Effector memory CD4-positive, alpha-beta T cell (primary cell): Measurements from ENCODE around the gene KPNA6.
"Not testable (repeated sequence)": the region's sequence is repeated elsewhere in the genome, so short reads cannot be mapped to it uniquely, and the experiment has no call there.

Experiments
- DNase-seq, 3 donors: peaks; one replicate each; pipeline ENCODE4 v3.0.0-alpha.2; 2020
- H3K27ac ChIP-seq: 2 replicates; pipeline ENCODE4 v1.7.0; 2013; ENCODE audit warnings: mild to moderate bottlenecking, low read length, moderate library complexity; ENCODE audit not compliant: insufficient read depth, poor library complexity, severe bottlenecking
- H3K27me3 ChIP-seq: replicated peaks from 2 replicates; pipeline ENCODE4 v1.7.0; 2013; ENCODE audit warnings: mild to moderate bottlenecking, low read length; ENCODE audit not compliant: insufficient read depth, control insufficient read depth, poor library complexity, severe bottlenecking
- H3K36me3 ChIP-seq: 2 replicates; pipeline ENCODE4 v1.7.0; 2013; ENCODE audit warnings: mild to moderate bottlenecking, low read length, moderate library complexity; ENCODE audit not compliant: control insufficient read depth, insufficient read depth
- H3K4me1 ChIP-seq: 2 replicates; pipeline ENCODE4 v1.7.0; 2013; ENCODE audit warnings: low read length, mild to moderate bottlenecking; ENCODE audit not compliant: control insufficient read depth, insufficient read depth, poor library complexity, severe bottlenecking
- H3K4me3 ChIP-seq: 2 replicates; pipeline ENCODE4 v1.7.0; 2013; ENCODE audit warnings: low read length, low read depth, mild to moderate bottlenecking; ENCODE audit not compliant: insufficient read depth, poor library complexity, severe bottlenecking
- H3K9me3 ChIP-seq: 2 replicates; pipeline ENCODE4 v1.7.0; 2013; ENCODE audit warnings: mild to moderate bottlenecking, low read length, moderate library complexity; ENCODE audit not compliant: control insufficient read depth

The KPNA6 gene

DNA sequence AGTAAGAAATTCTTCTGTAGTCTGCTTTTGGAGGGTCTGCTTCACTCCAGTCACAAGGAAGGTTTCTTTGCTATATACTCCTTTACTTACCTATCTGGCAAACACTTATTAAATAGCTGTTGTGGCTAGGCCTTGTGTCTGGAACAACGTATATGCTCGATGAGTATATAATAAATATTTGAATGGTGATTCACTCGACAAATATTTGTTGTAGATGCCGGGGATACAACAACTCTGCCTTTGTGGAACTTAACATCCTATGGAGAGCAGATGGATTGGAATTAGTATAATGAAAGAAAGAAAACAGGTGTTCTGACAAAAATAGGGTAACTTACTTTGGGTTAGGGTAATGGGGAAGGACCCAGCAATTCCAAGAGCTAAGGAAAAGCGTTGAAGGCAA lies 31.1 kb downstream of the KPNA6 start:
- H3K27ac ChIP-seq: no peak overlapping the region
- no peak for DNase-seq
- H3K4me3 ChIP-seq: no peak overlapping the region
- no peaks in the 10 kb centered on the region for H3K4me1 ChIP-seq
- no peaks in the 10 kb centered on the region for H3K9me3 ChIP-seq
- no peaks in the 10 kb centered on the region for H3K27me3 ChIP-seq
- H3K36me3 ChIP-seq: no peaks in the 10 kb centered on the region

DNA sequence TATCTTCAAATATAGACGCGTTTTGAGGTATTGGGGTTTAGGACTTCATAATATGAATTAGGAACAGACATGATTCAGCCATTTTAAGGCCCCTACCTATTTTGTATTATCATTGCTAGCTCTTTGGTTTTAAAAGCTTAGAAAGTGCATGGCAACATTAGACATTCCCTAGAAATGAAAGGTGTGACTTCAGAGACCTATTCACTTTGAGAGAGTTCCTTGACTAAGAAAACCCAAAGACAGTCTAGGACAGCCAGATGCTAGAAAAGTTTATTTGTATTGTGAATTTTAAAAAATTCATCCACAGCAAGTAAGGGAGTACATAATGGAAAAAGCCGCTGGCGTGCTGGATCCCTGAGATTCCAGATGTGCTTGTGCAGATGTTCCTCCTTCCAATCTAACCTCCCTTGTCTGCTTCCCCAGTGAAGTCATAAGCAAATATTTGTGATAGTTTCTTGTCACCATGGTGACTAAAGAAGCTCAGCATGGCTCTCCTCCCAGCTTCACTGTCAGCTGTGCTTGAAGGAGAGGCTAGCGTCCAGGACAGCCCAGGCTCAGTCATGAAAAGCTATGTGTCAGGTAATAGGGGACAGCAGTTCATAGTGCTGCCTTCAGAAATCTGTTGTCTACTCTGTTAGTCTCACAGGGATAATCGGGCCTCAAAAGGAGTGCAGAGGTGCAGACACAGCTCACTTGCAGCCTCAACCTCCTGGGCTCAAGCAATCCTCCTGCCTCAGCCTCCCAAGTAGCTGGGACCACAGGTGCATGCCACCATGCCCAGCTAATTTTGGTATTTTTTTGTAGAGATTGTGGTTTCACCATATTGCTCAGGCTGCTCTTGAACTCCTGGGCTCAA lies 34.8 kb downstream of the KPNA6 start:
- H3K4me1 ChIP-seq: no peaks in the 10 kb centered on the region
- H3K27ac ChIP-seq: no peak overlapping the region
- DNase-seq: no peak
- no peaks in the 10 kb centered on the region for H3K9me3 ChIP-seq
- no peaks in the 10 kb centered on the region for H3K36me3 ChIP-seq
- H3K4me3 ChIP-seq: no peak overlapping the region
- H3K27me3 ChIP-seq: no peaks in the 10 kb centered on the region

DNA sequence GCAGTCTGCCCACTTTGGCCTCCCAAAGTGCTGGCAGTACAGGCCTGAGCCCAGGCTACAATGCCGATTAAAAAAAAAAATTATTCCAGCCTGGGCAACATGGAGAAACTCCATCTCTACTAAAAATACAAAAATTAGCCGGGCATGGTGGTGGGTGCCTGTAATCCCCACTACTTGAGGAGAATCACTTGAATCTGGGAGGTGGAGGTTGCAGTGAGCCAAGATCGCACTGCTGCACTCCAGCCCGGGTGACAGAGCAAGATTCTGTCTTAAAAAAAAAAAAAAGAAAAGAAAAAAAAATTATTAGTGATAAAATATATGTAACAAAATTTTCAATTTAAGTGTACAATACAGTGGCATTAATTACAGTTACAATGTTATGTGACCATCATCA lies 35.4 kb downstream of the KPNA6 start:
- H3K36me3 ChIP-seq, H3K9me3 ChIP-seq, H3K4me3 ChIP-seq, H3K27ac ChIP-seq, DNase-seq, H3K27me3 ChIP-seq, H3K4me1 ChIP-seq: not testable (repeated sequence)

DNA sequence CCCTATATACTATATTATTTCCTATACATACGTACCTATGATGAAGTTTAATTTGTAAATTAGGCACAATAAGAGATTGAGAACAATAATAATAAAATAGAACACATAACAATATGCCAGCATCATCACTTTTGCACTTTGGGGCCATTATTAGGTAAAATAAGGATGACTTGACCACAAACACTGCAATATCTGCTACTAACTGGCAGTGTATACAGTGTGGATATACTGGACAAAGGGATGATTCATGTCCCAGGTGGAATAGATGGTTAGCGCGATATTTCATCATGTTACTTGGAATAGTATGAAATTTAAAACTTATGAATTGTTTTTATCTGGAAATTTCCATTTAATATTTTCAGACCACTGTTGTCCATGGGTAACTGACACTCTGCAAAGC lies 36.2 kb downstream of the KPNA6 start:
- H3K27ac ChIP-seq: no peak overlapping the region
- DNase-seq: no peak
- H3K27me3 ChIP-seq: no peaks in the 10 kb centered on the region
- no peaks in the 10 kb centered on the region for H3K36me3 ChIP-seq
- H3K4me3 ChIP-seq: no peak overlapping the region
- H3K9me3 ChIP-seq: no peaks in the 10 kb centered on the region
- no peaks in the 10 kb centered on the region for H3K4me1 ChIP-seq

DNA sequence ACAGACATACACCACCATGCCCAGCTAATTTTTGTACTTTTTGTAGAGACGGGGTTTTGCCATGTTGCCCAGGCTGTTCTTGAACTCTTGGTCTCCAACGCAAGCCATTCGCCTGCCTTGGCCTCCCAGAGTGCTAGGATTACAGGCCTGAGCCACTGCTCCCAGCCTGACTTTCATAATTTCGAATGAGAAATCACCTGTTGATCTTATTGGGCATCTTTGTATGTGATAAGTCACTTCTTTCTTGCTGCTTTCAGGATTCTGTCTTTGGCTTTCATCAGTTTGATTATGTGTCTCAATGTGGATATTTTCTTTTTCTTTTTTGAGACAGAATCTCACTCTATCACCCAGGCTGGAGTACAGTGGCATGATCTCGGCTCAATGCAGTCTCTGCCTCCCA lies 39.9 kb downstream of the KPNA6 start:
- not testable (repeated sequence) for H3K4me3 ChIP-seq, H3K9me3 ChIP-seq, H3K36me3 ChIP-seq, H3K27me3 ChIP-seq, DNase-seq, H3K4me1 ChIP-seq, H3K27ac ChIP-seq

DNA sequence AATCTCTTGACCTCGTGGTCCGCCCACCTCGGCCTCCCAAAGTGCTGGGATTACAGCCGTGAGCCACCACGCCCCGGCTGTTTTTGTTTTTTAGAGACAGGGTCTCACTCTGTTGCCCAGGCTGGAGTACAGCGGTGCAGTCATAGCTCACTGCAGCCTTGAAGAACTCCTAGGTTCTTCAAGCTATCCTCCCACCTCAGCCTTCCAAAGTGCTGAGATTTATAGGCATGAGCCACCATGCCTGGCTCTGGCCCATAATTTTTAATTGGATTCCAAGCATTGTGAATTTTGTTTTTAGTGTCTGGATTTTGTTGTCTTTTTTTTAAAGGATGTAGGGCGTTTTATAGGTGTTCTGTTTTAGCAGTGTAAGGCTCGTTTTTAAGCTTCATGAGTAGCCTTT lies 43.0 kb downstream of the KPNA6 start:
- Histone ChIP-seq H3K27me3 (no peaks in the 10 kb centered on the region), H3K4me3 (no peak overlapping the region), H3K36me3 (peaks cover 7% of the 10 kb centered on the region), H3K27ac (no peak overlapping the region), H3K4me1 (no peaks in the 10 kb centered on the region), H3K9me3 (no peaks in the 10 kb centered on the region)
- no peak for DNase-seq

DNA sequence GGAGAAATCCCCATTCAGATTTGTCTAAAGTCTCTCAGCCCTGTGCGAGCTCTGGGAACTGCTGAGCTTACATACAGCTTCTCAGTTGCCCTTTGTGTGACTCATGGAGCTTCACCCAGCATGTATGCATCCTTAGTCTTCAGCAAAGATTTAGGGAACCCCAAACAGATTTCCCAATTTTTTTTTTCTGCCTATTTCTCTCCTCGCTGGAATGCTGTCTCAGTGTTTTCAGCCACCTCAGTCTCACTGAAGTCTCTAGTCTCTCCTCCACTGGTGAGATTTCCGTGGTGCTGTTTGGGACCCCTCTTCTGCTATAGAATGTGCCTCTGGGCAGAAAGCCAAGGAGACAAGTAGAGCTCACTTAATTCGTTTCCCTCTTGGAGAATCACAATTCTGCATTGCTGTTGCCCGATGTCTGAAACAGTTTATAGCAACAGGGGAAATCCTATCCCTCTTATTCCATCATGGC lies 43.5 kb downstream of the KPNA6 start:
- no peak overlapping the region for H3K4me3 ChIP-seq
- H3K9me3 ChIP-seq: no peaks in the 10 kb centered on the region
- no peaks in the 10 kb centered on the region for H3K4me1 ChIP-seq
- no peak overlapping the region for H3K27ac ChIP-seq
- no peaks in the 10 kb centered on the region for H3K27me3 ChIP-seq
- H3K36me3 ChIP-seq: peaks cover 12% of the 10 kb centered on the region
- no peak for DNase-seq

DNA sequence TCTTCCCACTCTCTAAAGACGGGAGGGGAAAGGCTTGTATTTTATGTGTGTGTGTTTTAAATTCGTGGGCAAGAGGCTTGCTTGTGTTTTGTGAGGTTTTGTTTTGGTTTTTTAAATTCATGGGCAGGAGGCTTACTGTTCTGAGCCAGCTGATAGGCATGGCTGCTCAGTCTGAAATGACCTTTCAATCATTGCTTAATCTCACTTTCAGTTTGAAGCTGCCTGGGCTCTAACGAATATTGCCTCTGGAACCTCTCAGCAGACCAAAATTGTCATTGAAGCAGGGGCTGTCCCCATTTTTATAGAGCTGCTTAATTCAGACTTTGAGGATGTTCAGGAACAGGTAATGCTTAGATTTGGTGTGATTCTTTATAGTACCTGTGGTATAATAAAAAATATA lies 51.3 kb downstream of the KPNA6 start:
- H3K4me1 ChIP-seq: no peaks in the 10 kb centered on the region
- DNase-seq: no peak
- H3K27me3 ChIP-seq: no peaks in the 10 kb centered on the region
- H3K36me3 ChIP-seq: peaks cover 77% of the 10 kb centered on the region
- no peak overlapping the region for H3K4me3 ChIP-seq
- no peaks in the 10 kb centered on the region for H3K9me3 ChIP-seq
- H3K27ac ChIP-seq: no peak overlapping the region

DNA sequence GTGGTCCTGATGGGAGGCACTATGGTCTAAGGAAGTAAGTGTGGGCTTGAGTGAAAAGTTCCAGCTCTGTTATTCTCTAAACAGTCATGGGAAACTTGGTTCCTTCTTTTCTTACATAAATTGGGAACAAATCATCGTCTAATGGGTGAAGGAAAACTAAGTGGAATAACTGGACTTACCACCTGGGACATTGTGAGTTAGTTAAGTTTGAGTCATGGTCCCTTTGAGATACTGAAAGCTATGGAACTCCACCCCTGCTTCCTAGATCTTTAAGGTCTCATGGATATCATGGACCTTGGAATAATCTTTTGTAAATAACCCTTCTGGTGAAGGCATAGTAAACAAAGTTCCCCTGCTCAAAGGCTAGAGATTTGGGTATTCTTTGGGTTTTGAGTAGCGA lies 55.5 kb downstream of the KPNA6 start:
- Histone ChIP-seq H3K27me3 (no peaks in the 10 kb centered on the region), H3K4me1 (no peaks in the 10 kb centered on the region), H3K4me3 (no peak overlapping the region), H3K9me3 (no peaks in the 10 kb centered on the region), H3K27ac (no peak overlapping the region), H3K36me3 (peaks cover 61% of the 10 kb centered on the region)
- DNase-seq: no peak

DNA sequence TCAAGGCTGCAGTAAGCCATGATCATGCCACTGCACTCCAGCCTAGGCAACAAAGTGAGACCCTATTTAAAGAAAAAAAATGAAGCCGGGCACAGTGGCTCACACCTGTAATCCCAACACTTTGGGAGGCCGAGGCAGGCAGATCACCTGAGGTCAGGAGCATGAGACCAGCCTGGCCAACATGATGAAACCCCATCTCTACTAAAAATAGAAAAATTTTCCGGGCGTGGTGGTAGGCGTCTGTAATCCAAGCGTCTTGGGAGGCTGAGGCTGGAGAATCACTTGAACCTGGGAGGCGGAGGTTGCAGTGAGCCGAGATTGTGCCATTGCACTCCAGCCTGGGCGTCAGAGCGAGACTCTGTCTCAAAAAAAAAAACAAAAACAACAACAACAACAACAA lies 57.8 kb downstream of the KPNA6 start:
- H3K27me3 ChIP-seq, H3K27ac ChIP-seq: not testable (repeated sequence)
- peaks cover 62% of the 10 kb centered on the region for H3K36me3 ChIP-seq

More for the DNA sequence above, 57.8 kb downstream of the KPNA6 start:
- not testable (repeated sequence) for DNase-seq, H3K9me3 ChIP-seq, H3K4me1 ChIP-seq, H3K4me3 ChIP-seq
